Stomach (tissue), 9 donors: ENCODE measurements around the gene PRDM7. TPM values are rescaled to one million over a fixed set of nuclear protein-coding genes. Genes with fewer than 3 reads are reported as not detected.

Experiments
- DNase-seq, 2 donors: peaks; one replicate each; pipeline versions ENCODE4 v3.0.0 to v3.0.0-alpha.2; 2013 to 2019
- H3K27ac ChIP-seq, 5 donors: fragments of 200-600 bp in 4 of 5; sonication (generic) in 4 of 5; one replicate each; pipeline ENCODE4 v1.5.1; 2013 to 2019; ENCODE audit warnings: mild to moderate bottlenecking in 1 of 5, moderate library complexity in 1 of 5
- H3K27me3 ChIP-seq, 3 donors: fragments of 200-600 bp; sonication (generic); one replicate each; pipeline ENCODE4 v1.5.1; 2017 to 2019; ENCODE audit warnings: mixed run types in 1 of 3
- H3K36me3 ChIP-seq, 4 donors: fragments of 200-600 bp; sonication (generic); 1 replicate in 3 of 4; 2 replicates in 1 of 4; pipeline ENCODE4 v1.5.1; 2016 to 2019
- H3K4me1 ChIP-seq, 4 donors: fragments of 200-600 bp; sonication (generic); one replicate each; pipeline ENCODE4 v1.5.1; 2016 to 2019
- H3K4me3 ChIP-seq, 4 donors: fragments of 200-600 bp; sonication (generic) in 3 of 4; one replicate each; pipeline ENCODE4 v1.5.1; 2016 to 2019; ENCODE audit warnings: mild to moderate bottlenecking in 1 of 4
- H3K9me3 ChIP-seq, 4 donors: fragments of 200-600 bp; sonication (generic); one replicate each; pipeline ENCODE4 v1.5.1; 2016 to 2019
- CTCF ChIP-seq, 7 experiments: fragments of 450-650 bp in 4 of 7; fragments of 200-600 bp in 3 of 7; sonication (generic) in 3 of 7; IDR thresholded peaks; one replicate each; pipeline ENCODE4 v1.5.1; 2016 to 2019; ENCODE audit warnings: antibody characterized with exemption in 7 of 7, control low read depth in 2 of 7, mild to moderate bottlenecking in 1 of 7
- EP300 ChIP-seq: sonication (generic); formaldehyde crosslinking; IDR thresholded peaks from one replicate; pipeline ENCODE4 v1.6.1; 2017; ENCODE audit warnings: antibody characterized with exemption
- POLR2A ChIP-seq, 4 donors: fragments of 450-650 bp; IDR thresholded peaks; one replicate each; pipeline ENCODE4 v1.6.1; 2016; ENCODE audit warnings: antibody characterized with exemption in 4 of 4, control low read depth in 2 of 4, mild to moderate bottlenecking in 1 of 4, moderate library complexity in 1 of 4
- POLR2AphosphoS5 ChIP-seq, 3 donors: sonication (generic); formaldehyde crosslinking; IDR thresholded peaks; one replicate each; pipeline ENCODE4 v1.6.1; 2016; ENCODE audit warnings: antibody characterized with exemption in 3 of 3
- WGBS, 5 donors: extraction: QIAGEN DNeasy Blood & Tissue Kit in 3 of 5; methylation state at CpG; one replicate each; pipeline versions ENCODE4 v1.1.5 to v1.1.7; 2013 to 2018; 5-methylcytosine and 5-hydroxymethylcytosine counted together
- intact Hi-C: fragments of 100-400 bp; cut with DNase I; formaldehyde crosslinking; loops from one replicate; pipeline ENCODE4 v1.15.1; 2023; ENCODE audit warnings: low total_unique reads
- polyA plus RNA-seq, 3 donors: library from polyadenylated mRNA; stranded (reverse); fragments of 200-250 nt; gene quantifications; one replicate each; pipeline ENCODE4 v1.2.3, GENCODE V29; 2013
- total RNA-seq, 5 donors: library from RNA; depleted of rRNA; stranded (reverse); fragments of >200 nt; gene quantifications; one replicate each; pipeline versions ENCODE4 v1.1.0 to v1.2.3, GENCODE V29; 2014 to 2016
- donor health status: healthy with polysubstance abuse.
- donor health status: Bipolar disorder and iron deficiency.
- donor health status: healthy.

Gene PRDM7
- total and polyA plus RNA-seq, 8 donors: not detected

DNA sequence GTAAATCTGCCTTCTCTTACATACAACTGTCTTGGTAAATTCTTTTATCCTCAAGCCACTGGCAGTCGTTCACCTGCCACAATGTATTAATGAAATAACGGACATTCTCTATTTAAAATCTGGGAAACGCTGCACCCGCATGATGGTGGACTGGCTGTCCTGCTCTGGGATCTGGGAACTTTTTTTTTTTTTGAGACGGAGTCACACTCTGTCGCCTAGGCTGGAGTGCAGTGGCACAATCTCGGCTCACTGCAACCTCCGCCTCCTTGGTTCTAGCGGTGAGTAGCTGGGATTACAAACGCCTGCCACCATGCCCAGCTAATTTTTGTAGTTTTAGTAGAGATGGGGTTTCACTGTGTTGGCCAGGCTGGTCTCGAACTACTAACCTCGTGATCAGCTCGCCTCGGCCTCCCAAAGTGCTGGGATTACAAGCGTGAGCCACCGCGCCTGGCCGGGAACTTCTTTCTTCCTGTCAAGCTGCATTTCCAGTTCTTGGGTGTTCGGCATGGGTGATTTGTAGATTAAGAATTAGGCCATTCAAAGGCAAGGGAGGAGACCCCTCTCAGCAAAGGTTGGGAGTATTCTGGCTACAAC lies 28.3 kb downstream of the PRDM7 start:
- intact Hi-C loops: no loop called here
- TF ChIP-seq EP300 (no peak), CTCF (IDR thresholded peaks at IDR 0.05) (no peak), POLR2A (IDR thresholded peaks at IDR 0.05) (no peak), POLR2AphosphoS5 (IDR thresholded peaks at IDR 0.05) (no peak)
- no peak for DNase-seq
- peaks cover 0 to 10% (median 3%) of the 10 kb centered on the region in 4 donors for H3K9me3 ChIP-seq
- H3K27me3 ChIP-seq: peaks cover 0 to 21% (median 13%) of the 10 kb centered on the region in 3 donors
- H3K36me3 ChIP-seq: peaks cover 0 to 2% (median 0%) of the 10 kb centered on the region in 4 donors
- H3K27ac ChIP-seq: peak overlapping the region in 1 of 5 donors; percentile 60
- peaks cover 12 to 28% (median 18%) of the 10 kb centered on the region in 4 donors for H3K4me1 ChIP-seq
- WGBS, 5 donors: 83 to 89% (median 86%) methylated on average over 19 of the region's 19 CpGs
- no peak overlapping the region for H3K4me3 ChIP-seq

- H3K36me3 ChIP-seq: peaks cover 0 to 7% (median 3%) of the 10 kb centered on the region in 4 donors
- peak overlapping the region in 1 of 4 donors; percentile 19 for H3K4me3 ChIP-seq
- DNase-seq: peak in 1 of 2 donors; percentile 23
- 45 to 57% (median 51%) methylated on average over 12 of the region's 12 CpGs for WGBS, 5 donors
- H3K27me3 ChIP-seq: peaks cover 0 to 21% (median 13%) of the 10 kb centered on the region in 3 donors
- H3K9me3 ChIP-seq: peaks cover 0 to 5% (median 0%) of the 10 kb centered on the region in 4 donors
- H3K4me1 ChIP-seq: peaks cover 12 to 33% (median 18%) of the 10 kb centered on the region in 4 donors
- intact Hi-C loops: no loop called here
- peak overlapping the region in 1 of 5 donors; percentile 60 for H3K27ac ChIP-seq
- TF ChIP-seq EP300 (no peak), CTCF (IDR thresholded peaks at IDR 0.05) (no peak), POLR2A (IDR thresholded peaks at IDR 0.05) (no peak), POLR2AphosphoS5 (IDR thresholded peaks at IDR 0.05) (no peak)
Measured at GRCh38 chr16:90048347-90048722, 28.8 kb downstream of the PRDM7 start.

DNA sequence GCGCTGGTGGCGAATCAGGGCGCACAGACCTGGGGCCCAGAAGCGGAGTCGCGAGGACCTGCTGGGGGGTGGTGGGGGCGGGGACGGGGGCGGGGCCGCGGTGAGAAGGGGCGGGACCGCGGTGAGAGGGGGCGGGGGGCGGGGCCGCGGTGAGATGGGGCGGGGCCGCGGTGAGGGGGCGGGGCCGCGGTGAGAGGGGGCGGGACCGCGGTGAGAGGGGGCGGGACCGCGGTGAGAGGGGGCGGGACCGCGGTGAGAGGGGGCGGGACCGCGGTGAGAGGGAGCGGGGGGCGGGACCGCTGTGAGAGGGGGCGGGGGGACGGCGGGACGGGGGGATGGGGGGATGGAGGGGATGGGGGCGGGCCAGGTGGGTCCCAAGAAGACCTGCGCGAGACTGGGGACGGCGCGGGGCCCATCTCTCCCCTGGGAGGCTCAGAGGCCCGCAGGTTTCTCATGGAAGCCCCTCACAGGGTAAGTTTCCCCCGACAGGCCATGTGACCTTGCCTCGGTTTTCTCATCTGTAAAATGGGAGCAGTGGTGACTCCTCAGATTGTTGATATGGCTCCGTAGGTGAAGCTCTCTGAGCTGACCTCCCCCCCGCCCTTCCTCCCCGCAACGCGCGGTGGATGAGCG lies 29.3 kb downstream of the PRDM7 start:
- Histone ChIP-seq H3K9me3 (no peaks in the 10 kb centered on the region), H3K27ac (peak overlapping the region in 2 of 5 donors; percentile 29 to 62), H3K36me3 (peaks cover 0 to 12% (median 8%) of the 10 kb centered on the region in 4 donors), H3K4me1 (peaks cover 12 to 34% (median 18%) of the 10 kb centered on the region in 4 donors), H3K27me3 (peaks cover 0 to 21% (median 13%) of the 10 kb centered on the region in 3 donors), H3K4me3 (peak overlapping the region; percentile 44 to 56 (median 48))
- DNase-seq: peak in 1 of 2 donors; percentile 34
- TF ChIP-seq CTCF (IDR thresholded peaks at IDR 0.05) (no peak), EP300 (no peak), POLR2AphosphoS5 (IDR thresholded peaks at IDR 0.05) (no peak), POLR2A (IDR thresholded peaks at IDR 0.05) (no peak)
- WGBS, 5 donors: 23 to 57% (median 38%) methylated on average over 3 to 50 of the region's 59 CpGs
- intact Hi-C loops: no loop called here

DNA sequence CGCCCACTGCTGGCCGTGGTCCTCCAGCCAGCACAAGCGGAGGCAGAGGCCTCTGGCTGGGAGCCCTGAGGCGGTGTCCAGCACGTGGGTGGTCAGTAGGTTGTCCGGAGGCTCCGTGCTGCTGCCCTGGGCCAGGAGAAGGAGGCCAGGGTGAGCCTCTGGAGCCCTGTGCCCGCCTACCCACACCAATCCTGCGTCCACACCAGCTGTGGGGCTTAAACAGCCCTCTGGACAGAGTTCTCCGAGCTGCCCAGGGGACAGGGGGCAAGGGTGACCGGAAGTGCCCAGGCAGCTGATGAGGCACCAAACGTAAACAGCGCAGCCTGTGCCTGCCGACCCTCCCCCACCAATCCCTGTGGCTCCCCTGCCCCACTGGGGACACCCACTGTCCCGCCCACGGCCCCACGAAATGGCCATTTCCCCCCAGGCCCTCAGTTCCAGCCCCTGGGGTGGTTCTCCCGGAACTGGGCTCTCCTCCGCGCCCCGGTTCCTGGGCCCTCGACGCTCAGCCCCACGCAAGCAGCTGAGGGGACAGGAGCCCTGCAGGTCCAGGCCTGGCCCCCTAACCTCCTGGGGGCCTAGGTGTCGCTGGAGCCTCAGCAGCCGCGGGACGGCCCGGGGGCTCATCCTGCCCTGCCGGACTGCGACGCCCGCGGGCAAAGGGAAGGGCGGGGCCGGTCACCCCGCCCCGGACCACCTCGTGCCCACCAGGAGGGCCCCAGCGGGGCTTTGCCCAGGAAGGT lies 30.0 kb downstream of the PRDM7 start:
- H3K27ac ChIP-seq: peak overlapping the region in 3 of 5 donors; percentile 18 to 62 (median 29)
- peaks cover 0 to 19% (median 15%) of the 10 kb centered on the region in 4 donors for H3K36me3 ChIP-seq
- intact Hi-C loops: no loop called here
- H3K27me3 ChIP-seq: peaks cover 0 to 21% (median 13%) of the 10 kb centered on the region in 3 donors
- peak overlapping the region; percentile 44 to 56 (median 48) for H3K4me3 ChIP-seq
- DNase-seq: peak; percentile 80 to 89
- 1 to 3% (median 2%) methylated on average over 19 to 40 of the region's 40 CpGs for WGBS, 5 donors
- TF ChIP-seq CTCF (IDR thresholded peaks at IDR 0.05) (no peak), POLR2A (IDR thresholded peaks at IDR 0.05) (no peak), POLR2AphosphoS5 (IDR thresholded peaks at IDR 0.05) (peak in 1 of 3 donors; percentile 19), EP300 (no peak)
- H3K4me1 ChIP-seq: peaks cover 12 to 34% (median 18%) of the 10 kb centered on the region in 4 donors
- H3K9me3 ChIP-seq: no peaks in the 10 kb centered on the region
